Hematopoietic multipotent progenitor cell treated with erythropoietin and hydrocortisone succinate and interleukin-3 and kit ligand, for 6 days (in vitro differentiated cells): ENCODE data around the gene YBX2.
A peak's percentile ranks its signal among the peaks of the same experiment; 100 is the strongest.

ENCODE experiments used
- DNase-seq: peaks from one replicate; pipeline ENCODE4 v3.0.0-alpha.2; 2015

Gene YBX2

DNA sequence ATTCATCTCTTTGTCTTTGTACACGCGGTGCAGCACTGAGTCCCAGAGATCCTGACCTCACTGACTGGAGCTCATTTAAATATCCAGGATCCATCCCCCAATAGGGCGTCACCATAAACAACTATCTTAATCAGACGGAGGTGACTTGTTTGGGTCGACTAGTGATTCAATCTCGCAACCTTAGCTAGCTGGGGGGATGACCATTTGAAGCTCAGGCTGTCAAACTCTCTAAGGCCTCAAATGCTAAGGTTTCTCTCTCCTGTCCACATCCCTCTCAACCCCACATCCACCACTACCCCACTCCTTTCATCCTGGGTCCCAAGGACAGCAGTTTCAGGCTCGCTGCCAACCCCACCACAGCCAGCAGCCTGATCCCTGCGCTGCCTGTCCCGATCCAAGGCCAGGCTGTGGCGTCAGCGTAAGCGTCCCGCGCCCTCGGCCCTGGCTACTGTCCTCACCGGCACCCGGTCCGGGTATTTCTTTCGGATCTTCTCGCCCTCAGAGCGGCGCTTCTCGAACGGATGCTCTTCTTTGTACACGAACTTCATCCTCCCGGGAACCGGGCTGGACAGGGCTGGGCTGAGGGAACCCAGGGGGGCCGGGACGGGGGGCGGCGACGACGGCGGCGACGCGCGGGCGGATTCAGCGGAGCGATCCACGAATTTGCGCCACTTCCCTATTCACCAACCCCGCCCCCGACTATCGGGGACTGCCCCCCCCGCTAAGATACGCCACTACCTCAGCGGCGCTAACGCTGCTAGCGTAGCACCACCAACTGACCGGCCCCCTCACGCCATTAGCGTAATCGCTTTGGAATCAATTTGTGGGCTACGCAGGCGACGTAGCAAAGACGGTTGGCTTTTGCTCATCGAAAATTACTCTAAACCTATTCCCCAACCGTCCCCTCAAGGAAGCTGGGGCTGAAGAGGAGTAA lies 52.4 kb downstream of the YBX2 start, which contains the start of gene GABARAP:
TSS of gene GABARAP (minus strand) at position 667 of the 934 bp plus-strand sequence. CDS start at position 548, 119 bp downstream.
- peak; percentile 97 for DNase-seq

GRCh38 chr17:7241090-7241733 lies 53.2 kb downstream of the YBX2 start:
- no peak for DNase-seq

DNA sequence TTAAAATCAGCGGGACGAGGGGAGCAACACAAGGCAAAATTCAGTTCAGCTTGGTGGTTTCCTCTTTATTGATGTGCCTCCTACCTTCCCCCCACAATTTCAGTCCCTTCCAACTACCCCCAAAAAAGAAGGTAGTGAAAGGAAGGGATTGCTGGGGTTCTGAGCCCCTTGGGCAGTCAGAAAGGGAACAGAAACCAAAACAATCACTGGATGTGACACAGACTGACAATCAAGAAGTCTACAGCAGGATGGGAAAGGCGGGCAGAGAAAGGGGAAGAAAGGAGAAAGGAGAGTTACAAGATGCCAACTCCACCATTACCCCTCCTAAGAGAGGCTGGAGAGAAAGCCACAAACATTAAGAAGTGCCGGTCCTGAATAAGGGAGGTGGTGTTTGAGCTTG lies 54.1 kb downstream of the YBX2 start:
- no peak for DNase-seq

DNA sequence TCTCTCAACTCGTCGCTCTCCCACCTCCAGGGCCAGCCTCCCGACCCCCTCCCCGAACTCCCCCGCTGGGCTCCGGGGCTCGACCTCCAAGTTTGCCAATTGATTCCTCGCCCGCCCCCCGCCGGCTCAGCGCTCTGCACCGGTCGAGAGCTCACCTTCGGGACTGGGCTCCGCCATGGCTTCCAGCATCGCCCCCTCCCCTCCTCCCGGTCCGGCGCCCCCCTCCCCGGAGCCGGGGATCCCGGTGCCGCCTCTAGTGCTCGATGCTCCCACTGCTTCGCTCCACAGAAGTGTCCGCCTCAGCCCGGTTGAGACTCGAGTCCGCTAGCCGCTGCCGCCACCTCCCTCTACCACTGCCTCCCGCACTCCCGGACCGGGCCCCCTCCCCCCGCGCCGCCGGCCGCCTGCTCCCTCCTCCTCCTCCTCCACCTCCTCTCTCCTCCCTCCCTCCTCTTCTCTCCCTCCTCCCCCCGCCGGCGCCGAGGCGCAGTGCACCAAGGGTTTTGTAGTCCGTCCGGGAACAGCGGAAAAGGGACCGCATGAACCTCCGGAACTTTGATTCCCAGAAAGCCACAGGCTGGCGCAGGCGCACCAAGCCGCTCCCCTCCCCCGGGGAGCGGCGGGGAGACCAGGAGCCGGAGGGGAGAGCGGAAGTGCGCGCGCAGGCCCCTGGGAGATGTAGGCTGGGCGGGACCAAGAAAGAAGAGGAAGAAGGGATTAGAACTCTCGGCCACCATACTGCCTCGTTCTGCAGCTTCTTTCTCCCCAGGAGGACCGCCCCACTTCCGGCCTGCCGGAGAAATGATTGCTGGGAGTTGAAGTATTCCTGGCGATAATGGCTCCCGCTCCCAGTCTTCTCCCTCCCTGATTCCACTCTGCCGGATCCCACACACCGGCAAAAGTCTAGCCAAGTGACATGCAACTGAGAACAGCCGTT lies 55.1 kb downstream of the YBX2 start, which contains the start of gene PHF23:
TSS of gene PHF23 (minus strand) at position 367 of the 937 bp plus-strand sequence. CDS start at position 189, 178 bp downstream.
- DNase-seq = peak; percentile 100

- peak; percentile 73 for DNase-seq
Measured at GRCh38 chr17:7238420-7239090, 55.9 kb downstream of the YBX2 start.
